ENCODE results near the gene PATJ.

DNA sequence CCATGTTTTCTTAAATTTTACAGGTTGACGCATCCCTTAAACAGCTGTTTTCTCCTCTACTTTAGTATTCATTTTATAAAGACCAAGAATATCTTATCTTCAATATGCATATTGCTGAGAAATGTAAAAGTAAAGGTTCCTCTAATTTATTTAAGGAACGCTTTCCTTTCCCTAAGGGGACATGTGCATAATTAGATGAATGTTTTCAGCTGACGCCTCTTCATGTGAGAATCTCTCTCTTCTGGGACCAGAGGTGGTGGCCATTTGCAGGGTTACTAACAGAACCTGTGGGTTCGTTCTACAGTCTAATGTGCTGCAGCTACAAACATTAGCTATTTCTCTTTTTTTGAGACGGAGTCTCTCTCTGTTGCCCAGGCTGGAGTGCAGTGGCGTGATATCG lies 304.6 kb downstream of the PATJ start:
- no peak for TF ChIP-seq POLR2A (IDR thresholded peaks at IDR 0.05; ENCODE audit: low read depth)
- TF ChIP-seq, protein P1, sequence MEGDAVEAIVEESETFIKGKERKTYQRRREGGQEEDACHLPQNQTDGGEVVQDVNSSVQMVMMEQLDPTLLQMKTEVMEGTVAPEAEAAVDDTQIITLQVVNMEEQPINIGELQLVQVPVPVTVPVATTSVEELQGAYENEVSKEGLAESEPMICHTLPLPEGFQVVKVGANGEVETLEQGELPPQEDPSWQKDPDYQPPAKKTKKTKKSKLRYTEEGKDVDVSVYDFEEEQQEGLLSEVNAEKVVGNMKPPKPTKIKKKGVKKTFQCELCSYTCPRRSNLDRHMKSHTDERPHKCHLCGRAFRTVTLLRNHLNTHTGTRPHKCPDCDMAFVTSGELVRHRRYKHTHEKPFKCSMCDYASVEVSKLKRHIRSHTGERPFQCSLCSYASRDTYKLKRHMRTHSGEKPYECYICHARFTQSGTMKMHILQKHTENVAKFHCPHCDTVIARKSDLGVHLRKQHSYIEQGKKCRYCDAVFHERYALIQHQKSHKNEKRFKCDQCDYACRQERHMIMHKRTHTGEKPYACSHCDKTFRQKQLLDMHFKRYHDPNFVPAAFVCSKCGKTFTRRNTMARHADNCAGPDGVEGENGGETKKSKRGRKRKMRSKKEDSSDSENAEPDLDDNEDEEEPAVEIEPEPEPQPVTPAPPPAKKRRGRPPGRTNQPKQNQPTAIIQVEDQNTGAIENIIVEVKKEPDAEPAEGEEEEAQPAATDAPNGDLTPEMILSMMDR (IDR thresholded peaks at IDR 0.05): no peak

Data from esophagus muscularis mucosa (tissue), 3 donors.